LNCAP (cell line): ENCODE results near the gene MCM9.

ENCODE experiments used
- TF ChIP-seq, protein P1 (sequence below): fragments of 450-650 bp; IDR thresholded peaks from 2 replicates; pipeline ENCODE4 v1.5.1; 2017; ENCODE audit warnings: mild to moderate bottlenecking

The MCM9 gene

DNA sequence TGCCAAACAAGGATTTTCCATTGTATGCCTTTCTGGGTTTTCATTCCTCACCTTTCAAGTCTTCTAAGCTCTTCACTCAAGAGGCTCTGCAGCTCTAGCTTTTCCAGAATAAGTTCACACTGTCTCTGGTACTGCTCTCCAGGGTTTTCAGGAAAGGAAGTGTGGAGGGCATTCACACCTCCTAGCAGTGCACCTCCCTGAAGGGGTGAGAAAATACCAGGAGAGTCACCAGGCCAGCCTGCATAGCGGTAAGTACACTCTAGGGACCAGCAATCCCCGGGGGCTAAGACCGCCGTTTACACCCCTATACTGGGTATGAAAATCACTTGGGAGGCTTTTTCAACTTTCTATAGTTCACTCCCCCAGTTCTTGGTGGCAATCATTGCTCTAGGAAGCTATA lies 108.9 kb downstream of the MCM9 start:
- TF ChIP-seq, protein P1, sequence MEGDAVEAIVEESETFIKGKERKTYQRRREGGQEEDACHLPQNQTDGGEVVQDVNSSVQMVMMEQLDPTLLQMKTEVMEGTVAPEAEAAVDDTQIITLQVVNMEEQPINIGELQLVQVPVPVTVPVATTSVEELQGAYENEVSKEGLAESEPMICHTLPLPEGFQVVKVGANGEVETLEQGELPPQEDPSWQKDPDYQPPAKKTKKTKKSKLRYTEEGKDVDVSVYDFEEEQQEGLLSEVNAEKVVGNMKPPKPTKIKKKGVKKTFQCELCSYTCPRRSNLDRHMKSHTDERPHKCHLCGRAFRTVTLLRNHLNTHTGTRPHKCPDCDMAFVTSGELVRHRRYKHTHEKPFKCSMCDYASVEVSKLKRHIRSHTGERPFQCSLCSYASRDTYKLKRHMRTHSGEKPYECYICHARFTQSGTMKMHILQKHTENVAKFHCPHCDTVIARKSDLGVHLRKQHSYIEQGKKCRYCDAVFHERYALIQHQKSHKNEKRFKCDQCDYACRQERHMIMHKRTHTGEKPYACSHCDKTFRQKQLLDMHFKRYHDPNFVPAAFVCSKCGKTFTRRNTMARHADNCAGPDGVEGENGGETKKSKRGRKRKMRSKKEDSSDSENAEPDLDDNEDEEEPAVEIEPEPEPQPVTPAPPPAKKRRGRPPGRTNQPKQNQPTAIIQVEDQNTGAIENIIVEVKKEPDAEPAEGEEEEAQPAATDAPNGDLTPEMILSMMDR = no peak

DNA sequence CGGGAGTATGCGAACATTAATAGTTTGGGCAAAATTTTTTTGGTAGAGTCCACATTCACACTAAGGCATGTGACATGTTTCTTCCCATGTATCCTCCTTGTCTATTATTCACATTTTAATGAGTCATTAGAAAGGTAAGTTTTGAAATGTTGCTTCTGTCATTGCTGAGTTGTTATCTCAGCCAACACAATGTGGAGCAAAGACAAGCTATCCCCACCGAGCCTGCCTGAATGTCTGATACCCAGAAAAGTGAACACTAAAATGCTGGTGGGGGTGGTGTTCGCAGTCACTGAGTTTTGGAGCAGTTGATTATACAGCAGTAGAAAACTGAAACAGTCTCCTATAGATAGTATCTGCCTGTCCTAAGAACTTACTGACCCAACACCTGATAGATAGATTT lies 109.3 kb downstream of the MCM9 start:
- TF ChIP-seq, protein P1 = no peak

DNA sequence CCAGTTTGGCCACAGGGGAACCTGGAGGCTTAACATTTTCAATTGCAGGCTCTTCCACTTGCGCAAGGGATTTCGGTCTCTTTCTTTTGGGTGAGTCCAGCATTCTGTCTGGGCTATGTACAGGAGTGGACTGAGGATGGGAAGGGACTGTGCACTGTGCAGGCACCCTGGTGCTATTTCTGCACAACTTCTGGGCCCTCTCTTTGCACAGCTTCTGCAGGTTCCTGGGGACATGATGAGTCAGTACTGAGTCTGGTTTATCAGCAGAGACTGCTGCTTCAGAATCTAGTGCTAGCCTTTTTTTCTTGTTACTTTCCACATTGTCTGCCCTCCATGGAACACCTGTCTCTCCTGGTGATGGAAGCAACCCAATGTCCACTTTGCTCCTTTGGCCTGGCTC lies 119.5 kb downstream of the MCM9 start:
- TF ChIP-seq, protein P1 = no peak

DNA sequence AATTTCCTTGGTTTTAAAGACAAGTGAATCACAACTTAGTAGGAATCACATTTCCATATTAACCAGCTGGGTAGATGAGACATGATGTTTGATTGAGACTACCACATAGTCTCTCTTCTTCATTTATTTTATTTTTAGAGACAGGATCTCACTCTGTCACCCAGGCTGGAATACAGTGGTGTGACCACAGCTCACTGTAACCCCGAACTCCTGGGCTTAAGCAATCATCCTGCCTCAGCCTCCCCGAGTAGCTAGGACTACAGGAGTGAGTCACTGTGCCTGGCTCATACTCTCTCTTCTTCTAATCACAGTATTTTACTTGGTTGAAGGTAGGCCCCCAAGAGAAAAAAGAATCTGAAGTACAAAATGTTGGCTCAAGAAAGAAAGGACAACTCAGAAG lies 121.2 kb downstream of the MCM9 start:
- TF ChIP-seq, protein P1 = no peak

DNA sequence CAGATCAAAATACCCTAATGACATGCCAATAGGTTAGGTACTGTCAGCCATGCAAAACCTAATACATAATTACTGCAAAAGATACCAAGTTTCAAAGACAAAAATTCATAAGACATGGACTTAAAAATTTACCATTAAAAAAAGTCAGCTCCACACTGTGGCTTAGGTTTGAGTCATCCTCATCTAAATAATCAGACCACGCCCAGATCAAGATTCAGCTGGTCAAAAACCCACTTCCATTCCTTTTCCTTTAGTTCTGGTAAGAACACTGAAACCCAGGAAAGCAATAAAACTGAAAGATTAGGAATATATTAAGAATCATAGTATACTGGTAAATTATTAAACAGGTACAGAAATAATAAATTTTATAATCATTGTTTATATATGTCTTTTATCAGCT lies 122.0 kb downstream of the MCM9 start:
- TF ChIP-seq, protein P1 = no peak

DNA sequence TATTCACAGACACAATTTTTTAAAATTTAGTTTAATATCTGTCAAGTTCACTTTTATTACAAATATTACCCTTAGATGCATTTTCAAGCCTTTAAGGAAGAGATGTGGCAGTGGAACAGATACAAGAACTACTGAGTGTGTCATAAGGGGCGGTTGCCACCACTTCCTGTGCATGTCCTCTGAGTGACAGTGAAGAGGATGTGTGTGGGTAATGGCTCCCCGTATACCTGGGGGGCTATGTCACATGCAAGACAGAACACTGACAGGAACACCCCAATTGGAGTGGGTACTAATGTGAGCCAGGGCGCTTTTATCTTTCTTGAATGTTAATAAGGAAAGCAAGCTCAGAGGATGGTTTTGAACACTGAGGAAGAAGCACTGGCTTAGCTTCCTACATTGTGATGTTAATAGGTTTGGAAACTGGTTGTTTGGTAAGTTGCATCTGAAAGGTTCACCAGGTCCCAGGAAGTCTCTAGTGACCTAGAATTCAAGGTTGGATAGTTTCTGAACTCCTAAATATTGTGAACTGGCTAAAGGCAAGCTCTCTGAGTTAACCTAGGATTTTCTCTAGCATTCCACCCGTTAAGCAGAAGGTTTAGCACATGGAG lies 124.4 kb downstream of the MCM9 start:
- TF ChIP-seq, protein P1 = no peak

DNA sequence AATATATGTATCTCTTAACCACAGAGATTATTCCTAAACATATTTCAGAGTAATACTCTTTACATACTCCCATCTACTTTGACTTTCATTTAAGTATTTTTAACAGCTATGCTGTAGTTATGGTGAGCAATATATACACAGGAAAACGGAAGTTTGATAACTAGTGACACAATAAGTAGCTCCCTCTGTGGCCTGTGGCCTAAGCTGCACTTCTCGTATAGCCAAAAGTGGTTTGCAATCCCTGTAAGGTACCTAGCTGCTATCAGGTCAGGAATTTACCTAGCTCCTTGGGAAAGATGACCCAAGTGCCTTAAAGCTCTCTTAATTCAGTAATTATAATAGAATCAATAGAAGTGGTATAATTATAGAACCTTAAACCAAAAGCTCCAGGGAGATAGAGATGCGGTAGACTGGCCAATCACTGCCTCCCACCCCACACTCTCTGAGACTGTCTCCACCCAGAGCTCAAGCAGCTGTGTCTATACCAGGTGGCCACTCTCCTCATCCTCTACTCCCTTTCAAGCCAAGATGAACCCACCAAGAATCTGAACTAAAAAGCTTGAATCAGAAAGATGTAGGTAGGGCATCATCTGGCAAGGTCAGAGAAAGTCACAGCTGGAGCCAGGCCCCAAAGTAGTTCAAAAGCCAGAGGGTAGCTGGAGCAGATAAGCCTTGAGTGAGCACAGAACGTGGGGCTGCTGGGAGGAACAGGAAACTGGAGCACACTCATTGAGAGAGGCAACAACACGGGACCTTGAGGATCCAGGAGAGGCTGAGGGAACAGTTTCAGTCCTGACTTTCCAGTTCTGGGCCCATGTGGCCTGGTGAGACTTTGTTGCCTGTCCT lies 125.9 kb downstream of the MCM9 start:
- TF ChIP-seq, protein P1 = no peak
